ENCODE results near the gene PDCD1. TPM values are rescaled to one million over a fixed set of nuclear protein-coding genes. Genes with fewer than 3 reads are reported as not detected.

The PDCD1 gene
- total RNA-seq, 1 experiment from 2014 or later: not detected

GRCh38 chr2:241870081-241870541, 11.4 kb upstream of the PDCD1 start:
- no peak for DNase-seq (ENCODE audit: low read depth)
- in situ Hi-C loops (cut with HindIII; ENCODE audit: low pct_unique_long_range_greater_than_20kb, low sequenced_read_pairs): no loop called here

GRCh38 chr2:241869087-241869961, 10.6 kb upstream of the PDCD1 start, which contains the start of gene RTP5:
Gene RTP5, plus strand, starts transcription at chr2:241869729. Its CDS starts 28 bp downstream, at chr2:241869757.
- in situ Hi-C loops (cut with HindIII; ENCODE audit: low pct_unique_long_range_greater_than_20kb, low sequenced_read_pairs): no loop called here
- DNase-seq (ENCODE audit: low read depth): no peak

GRCh38 chr2:241868661-241869081, 10.0 kb upstream of the PDCD1 start:
- in situ Hi-C loops (cut with HindIII; ENCODE audit: low pct_unique_long_range_greater_than_20kb, low sequenced_read_pairs): no loop called here

GRCh38 chr2:241867776-241868420, 9.2 kb upstream of the PDCD1 start:
- DNase-seq (ENCODE audit: low read depth): no peak
- in situ Hi-C loops (cut with HindIII; ENCODE audit: low pct_unique_long_range_greater_than_20kb, low sequenced_read_pairs): no loop called here

More at GRCh38 chr2:241868661-241869081, 10.0 kb upstream of the PDCD1 start:
- no peak for DNase-seq (ENCODE audit: low read depth)

- in situ Hi-C loops (cut with HindIII; ENCODE audit: low pct_unique_long_range_greater_than_20kb, low sequenced_read_pairs): no loop called here
- no peak for DNase-seq (ENCODE audit: low read depth)
Measured at GRCh38 chr2:241866790-241867645, 8.3 kb upstream of the PDCD1 start.

GRCh38 chr2:241865957-241866789, 7.5 kb upstream of the PDCD1 start:
- DNase-seq (ENCODE audit: low read depth): no peak
- in situ Hi-C loops (cut with HindIII; ENCODE audit: low pct_unique_long_range_greater_than_20kb, low sequenced_read_pairs): no loop called here

GRCh38 chr2:241865416-241865956, 6.8 kb upstream of the PDCD1 start:
- no peak for DNase-seq (ENCODE audit: low read depth)
- in situ Hi-C loops (cut with HindIII; ENCODE audit: low pct_unique_long_range_greater_than_20kb, low sequenced_read_pairs): no loop called here

- no peak for DNase-seq (ENCODE audit: low read depth)
- in situ Hi-C loops (cut with HindIII; ENCODE audit: low pct_unique_long_range_greater_than_20kb, low sequenced_read_pairs): no loop called here
Measured at GRCh38 chr2:241864850-241865213, 6.1 kb upstream of the PDCD1 start.

GRCh38 chr2:241864168-241864849, 5.6 kb upstream of the PDCD1 start:
- in situ Hi-C loops (cut with HindIII; ENCODE audit: low pct_unique_long_range_greater_than_20kb, low sequenced_read_pairs): no loop called here
- DNase-seq (ENCODE audit: low read depth): no peak

- DNase-seq (ENCODE audit: low read depth): no peak
- in situ Hi-C loops (cut with HindIII; ENCODE audit: low pct_unique_long_range_greater_than_20kb, low sequenced_read_pairs): no loop called here
Measured at GRCh38 chr2:241863536-241863954, 4.9 kb upstream of the PDCD1 start.

GRCh38 chr2:241862775-241863535, 4.3 kb upstream of the PDCD1 start:
- in situ Hi-C loops (cut with HindIII; ENCODE audit: low pct_unique_long_range_greater_than_20kb, low sequenced_read_pairs): no loop called here

GRCh38 chr2:241862093-241862492, 3.4 kb upstream of the PDCD1 start:
- in situ Hi-C loops (cut with HindIII; ENCODE audit: low pct_unique_long_range_greater_than_20kb, low sequenced_read_pairs): no loop called here
- DNase-seq (ENCODE audit: low read depth): no peak

More at GRCh38 chr2:241862775-241863535, 4.3 kb upstream of the PDCD1 start:
- no peak for DNase-seq (ENCODE audit: low read depth)

- DNase-seq (ENCODE audit: low read depth): no peak
- in situ Hi-C loops (cut with HindIII; ENCODE audit: low pct_unique_long_range_greater_than_20kb, low sequenced_read_pairs): no loop called here
Measured at GRCh38 chr2:241861264-241861663, 2.6 kb upstream of the PDCD1 start.

- DNase-seq (ENCODE audit: low read depth): no peak
- in situ Hi-C loops (cut with HindIII; ENCODE audit: low pct_unique_long_range_greater_than_20kb, low sequenced_read_pairs): no loop called here
Measured at GRCh38 chr2:241860184-241861078, 1.7 kb upstream of the PDCD1 start.

GRCh38 chr2:241859436-241860183, 916 bp upstream of the PDCD1 start:
- in situ Hi-C loops (cut with HindIII; ENCODE audit: low pct_unique_long_range_greater_than_20kb, low sequenced_read_pairs): no loop called here
- DNase-seq (ENCODE audit: low read depth): no peak

Data from Caki2 (cell line).